NOMO-1 (cell line): ENCODE data around the gene TFF3.

Experiments used
- DNase-seq, 2 experiments: peaks; one replicate each; lab custom pipeline; 2025; ENCODE audit not compliant: unreplicated experiment in 2 of 2; lab: John Stamatoyannopoulos, UW

Gene TFF3

DNA sequence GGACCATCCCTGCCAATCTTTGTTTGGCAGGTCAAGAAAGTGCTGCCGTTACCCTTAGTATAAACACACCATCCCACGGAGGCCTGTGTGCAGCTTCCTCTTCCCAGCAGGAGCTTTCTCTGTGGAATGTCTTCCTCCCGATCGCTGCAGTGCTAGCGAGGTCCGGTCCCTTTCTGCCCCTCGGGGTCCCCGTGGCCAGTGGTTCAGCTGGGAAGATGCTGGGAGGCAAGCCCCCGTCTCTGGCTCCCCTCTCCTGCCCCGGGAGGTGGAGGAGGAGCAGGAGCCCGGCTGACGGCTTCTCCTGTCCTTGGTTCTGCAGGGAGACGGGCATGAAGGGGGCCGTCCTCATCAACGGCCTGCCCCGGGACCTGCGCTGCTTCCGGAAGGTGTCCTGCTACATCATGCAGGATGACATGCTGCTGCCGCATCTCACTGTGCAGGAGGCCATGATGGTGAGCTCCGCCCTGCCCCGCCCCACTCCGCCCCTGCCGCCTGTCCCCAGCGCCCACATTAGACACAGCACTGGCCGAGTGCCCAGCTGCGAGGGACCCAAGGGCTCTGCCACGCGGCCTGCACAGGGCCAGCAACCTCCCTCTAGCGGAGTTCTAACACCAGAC is 42.1 kb downstream of the TFF3 start:
- no peak for DNase-seq

GRCh38 chr21:42272109-42272962 is 42.9 kb downstream of the TFF3 start:
- no peak for DNase-seq

DNA sequence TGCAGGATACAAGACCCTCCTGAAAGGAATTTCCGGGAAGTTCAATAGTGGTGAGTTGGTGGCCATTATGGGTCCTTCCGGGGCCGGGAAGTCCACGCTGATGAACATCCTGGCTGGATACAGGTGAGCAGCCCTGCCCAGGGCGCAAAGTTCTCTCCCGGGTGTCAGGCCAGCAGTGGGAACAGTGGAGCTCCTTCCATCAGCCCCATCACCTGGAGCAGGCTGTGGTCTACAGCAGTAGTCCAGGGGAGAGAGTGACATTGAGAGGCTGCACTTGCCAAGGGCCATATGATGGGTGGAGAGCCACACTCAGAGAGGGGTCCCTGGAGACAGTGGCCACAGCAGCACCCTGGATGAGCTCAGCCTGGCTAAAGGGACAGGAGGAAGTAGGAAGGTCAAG is 44.1 kb downstream of the TFF3 start:
- no peak for DNase-seq

DNA sequence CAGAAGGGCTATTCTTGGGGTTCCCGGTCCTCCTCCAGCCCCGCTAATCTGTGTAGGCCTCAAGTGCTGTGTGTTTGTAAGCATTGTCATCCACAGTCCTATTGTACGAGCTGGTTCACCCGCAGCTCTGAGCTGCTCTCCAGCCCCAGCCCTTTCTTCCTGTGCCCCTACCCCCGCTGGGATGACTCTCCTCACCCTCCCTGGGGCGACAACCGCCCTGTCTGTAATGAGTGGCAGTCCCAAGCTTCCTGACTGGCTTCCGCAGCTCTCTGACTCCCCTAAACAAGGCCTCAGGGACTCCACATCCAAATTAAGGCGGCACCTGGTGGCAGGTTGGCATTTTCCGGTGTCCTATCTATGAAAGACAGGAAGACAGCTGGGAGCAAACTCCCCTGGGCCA is 45.8 kb downstream of the TFF3 start:
- no peak for DNase-seq

- no peak for DNase-seq
These were observed 48.1 kb downstream of the TFF3 start for GRCh38 chr21:42266971-42267556.

DNA sequence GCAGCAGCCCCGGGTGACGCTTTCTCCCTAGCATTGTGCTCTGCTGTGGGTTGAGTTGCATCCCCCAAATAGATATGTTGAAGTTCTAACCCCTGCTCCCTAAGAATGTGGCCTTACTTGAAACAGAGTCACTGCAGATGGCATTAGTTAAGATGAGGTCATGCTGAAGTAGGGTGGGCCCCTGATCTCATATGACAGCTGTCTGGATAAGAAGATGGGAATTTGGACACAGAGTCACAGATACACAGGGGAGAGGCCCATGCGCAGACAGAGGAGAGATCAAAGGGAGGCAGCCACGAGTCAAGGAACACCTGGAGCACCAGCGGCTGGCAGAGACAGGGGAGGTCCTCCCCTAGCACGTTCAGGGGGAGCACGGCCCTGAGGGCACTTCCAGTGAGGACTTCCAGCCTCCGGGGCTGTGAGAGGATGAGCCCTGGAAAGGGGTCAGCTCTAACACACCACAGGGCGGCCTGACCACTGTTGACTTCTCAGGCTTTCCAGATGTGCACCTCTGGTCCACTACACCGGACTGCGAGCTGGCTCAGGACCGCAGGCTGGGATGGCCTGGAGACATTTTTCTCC is 49.9 kb downstream of the TFF3 start:
- DNase-seq = no peak

DNA sequence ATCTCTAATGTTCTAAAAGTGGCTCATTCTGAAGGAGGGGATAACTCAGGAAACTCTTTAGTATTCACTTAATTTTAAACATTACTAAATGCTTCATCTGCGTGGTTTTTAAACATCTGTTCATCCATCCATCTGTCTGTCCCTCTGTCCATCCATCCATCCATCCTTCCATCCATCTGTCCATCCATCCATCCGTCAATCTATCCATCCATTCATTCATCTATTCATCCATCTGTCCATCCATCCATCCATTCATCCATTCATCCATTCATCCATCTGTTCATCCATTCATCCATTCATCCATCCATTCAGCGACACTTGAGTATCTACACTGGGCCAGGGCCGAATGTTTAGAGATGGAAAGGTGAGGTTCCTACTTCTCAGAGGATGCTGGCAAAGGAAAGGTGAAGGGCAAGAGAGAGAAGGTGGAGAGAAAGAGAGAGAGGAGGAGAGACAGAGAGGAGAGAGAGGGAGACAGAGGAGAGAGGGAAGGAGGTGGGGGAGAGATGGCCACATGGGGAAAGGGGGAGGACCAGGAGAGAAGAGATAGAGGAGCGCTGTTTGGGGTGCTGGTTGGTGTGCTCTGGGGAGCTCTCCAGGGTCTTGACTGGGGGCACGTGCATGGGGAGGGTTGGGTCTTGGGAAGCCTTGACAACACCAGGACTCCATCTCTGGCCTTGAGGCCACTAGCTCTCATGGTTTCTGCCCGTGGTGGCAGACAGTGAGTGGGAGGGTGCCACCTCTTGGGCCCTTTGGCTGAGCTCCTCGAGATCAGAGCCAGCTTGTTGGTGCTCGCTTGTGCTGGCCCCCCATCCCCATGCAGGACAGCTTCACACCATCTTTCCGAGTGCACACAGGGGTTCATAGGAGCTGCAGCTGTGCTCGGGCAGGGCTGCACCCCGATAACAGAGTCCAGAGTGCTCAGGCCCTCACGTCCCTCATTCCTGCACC is 50.7 kb downstream of the TFF3 start:
- DNase-seq = no peak

DNA sequence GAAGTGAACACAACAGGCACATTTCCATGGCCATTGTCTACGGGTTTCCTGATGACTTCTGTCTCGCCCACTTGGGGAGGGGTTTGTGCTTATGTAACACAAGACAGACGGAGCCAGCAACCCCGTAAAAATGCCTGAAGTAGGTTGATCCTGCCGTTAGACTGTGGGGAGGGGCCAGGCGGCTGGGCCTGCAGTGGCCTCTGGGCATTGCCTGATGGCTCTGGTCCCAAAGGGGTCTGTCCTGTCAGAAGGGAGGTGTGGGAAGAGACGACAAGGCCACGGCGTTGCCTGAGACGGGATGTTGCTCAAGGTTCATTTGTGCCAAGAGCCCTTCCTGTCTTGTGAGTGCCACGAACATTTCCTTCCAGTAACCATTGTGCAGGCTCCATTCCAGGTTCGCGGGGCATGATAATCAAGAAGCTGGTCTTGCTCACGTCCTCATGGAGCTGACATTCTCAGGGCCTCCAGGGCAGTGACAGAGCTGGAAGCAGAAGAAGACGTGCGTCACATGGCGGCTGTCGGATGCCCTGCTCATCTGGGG is 51.5 kb downstream of the TFF3 start:
- DNase-seq = peak in 1 of 2 experiments; percentile 9

- DNase-seq = no peak
These were observed 52.4 kb downstream of the TFF3 start for GRCh38 chr21:42262831-42263231.

DNA sequence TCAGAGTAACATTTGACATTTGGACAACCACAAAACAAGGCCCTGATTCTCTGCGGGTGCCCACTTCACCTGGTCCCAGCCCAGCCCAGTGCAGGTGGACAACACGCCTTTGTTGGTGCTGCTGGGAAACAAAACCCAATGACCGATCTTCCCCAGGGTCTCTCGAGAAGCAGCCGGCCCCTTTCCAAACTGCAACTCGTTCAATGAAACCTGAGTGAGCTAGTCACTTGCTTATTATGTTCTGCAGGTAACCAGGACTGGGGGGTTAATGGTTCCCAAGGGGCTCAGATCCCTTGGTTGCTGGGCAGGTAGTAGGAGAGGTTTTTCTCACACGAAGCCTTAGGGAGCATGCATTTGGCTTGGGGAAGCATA is 53.4 kb downstream of the TFF3 start:
- no peak for DNase-seq
